AG20443 (cell line): Measurements from ENCODE around the gene POLL.

Source experiments
- DNase-seq: peaks from one replicate; pipeline ENCODE4 v3.0.0; 2012; ENCODE audit warnings: low spot score, mixed read lengths

The POLL gene

DNA sequence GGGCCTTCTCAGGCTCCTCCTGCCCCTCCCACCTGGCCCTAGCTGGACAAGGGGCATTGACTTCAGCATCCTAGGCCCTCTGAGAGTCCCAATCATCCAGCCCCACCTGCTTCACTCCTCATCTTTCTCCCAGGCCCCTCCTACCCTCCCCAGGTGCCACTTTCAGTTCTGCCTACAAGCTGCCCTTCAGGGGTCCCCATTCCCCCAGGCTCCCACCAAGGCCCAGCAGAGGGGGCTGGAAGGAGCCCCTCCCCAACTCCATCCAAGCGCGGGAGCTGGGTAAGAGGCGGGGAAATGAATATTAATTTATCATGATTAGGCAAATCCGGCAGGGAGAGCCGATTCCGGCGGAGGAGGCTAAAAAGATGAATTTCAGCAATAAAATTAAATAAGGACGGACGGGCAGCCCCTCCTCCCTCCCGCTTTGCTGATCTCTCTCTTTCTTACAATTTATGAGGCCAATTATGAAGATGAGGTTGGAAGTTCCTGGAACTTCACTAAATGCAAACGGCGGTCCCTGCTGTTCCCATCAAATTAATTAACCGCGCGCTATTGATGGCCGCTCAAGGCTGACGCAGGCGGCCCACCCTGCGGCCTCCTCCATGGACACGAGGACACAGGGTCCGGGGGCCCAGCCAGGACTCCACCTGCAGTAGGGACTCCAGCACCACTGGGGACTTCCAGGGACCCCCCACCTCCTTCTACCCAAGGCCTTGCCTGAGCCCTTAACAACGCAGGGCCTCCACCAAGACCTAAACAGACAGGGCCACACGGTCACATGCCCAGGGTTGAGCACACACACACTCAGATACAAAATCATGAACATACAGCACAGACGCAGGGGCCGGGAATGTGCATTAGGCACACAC, 13.9 kb downstream of the POLL start:
- no peak for DNase-seq

DNA sequence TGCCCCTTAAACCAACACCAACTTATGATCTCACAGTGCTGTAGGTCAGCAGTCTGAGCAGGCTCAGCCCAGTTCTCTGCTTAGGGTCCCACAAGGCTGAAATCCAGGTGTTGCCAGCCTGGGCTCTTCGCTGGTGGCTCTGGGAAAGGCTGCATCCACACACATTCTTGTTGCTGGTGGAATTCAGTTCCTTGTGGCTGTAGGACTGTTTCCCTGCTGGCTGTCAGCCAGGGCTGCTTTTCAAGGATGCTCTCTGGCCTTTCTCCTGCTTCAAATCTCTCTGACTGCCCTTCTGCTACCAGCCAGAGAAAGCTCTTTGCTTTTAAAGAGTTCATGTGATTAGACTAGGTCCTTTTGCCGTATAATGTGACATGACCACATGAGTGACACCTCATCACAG, 15.3 kb downstream of the POLL start:
- no peak for DNase-seq

DNA sequence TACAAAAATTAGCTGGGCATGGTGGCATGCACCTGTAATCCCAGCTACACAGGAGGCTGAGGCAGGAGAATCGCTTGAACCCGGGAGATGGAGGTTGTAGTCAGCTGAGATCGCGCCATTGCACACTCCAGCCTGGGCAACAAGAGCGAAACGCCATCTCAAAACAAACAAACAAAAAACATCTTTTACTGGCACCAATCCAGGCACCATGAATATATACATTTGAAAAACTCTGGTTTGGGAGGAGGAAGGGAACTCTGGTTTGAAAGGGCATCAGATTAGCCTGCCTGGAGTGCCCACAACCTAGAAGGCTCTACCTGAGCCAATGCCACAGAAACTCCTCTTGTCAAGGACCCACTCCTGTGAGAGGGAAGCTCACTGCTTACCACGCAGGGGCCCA, 15.9 kb downstream of the POLL start:
- no peak for DNase-seq

- no peak for DNase-seq
These were observed 16.7 kb downstream of the POLL start for GRCh38 chr10:101571271-101571925.

DNA sequence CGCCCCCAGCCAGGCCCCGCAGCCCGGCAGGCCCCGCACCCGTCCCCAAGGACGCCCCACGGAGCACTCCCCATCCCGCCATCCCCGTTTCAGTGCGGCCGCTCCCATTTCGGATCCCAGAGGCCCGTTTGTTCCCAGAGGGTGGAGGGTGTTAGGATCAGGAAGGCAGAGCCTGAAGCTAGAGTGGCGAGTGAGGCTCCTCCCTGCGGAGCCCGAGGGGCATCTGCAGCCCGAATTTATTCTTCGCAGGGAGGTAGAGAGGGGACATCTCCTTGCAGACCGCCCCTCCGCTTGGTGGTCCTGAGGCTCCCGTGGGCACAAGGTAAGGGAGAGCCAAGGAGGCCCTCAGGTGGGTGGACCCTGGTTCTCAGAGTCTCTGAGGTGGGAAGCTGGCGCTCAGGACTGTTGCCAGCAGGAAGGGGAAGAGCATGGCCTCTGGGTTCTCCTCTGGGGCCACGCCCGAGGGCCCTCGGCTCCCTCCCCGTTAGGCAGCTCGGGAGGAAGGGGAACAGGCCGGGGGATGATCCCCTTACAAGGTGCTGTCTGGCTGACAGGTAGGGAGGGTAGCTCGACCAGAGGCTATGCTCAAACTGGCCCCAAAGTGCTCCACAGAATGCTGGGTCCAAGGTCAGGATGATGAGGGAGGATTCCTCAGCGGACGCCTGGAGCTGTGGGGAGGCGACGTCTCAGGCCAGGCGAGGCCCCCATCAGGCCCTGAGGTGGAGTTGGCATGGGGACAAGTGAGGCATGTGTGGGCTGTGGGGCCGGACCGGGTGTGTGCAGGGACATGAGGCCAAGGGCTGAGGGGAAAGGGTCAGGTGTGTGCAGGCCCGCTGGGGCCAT, 17.4 kb downstream of the POLL start:
- DNase-seq = peak; percentile 48

- peak; percentile 95 for DNase-seq
These were observed 18.2 kb downstream of the POLL start for GRCh38 chr10:101569622-101570427.

GRCh38 chr10:101569323-101569621, 18.8 kb downstream of the POLL start:
- no peak for DNase-seq

- DNase-seq = no peak
These were observed 19.9 kb downstream of the POLL start for GRCh38 chr10:101568054-101568745.

DNA sequence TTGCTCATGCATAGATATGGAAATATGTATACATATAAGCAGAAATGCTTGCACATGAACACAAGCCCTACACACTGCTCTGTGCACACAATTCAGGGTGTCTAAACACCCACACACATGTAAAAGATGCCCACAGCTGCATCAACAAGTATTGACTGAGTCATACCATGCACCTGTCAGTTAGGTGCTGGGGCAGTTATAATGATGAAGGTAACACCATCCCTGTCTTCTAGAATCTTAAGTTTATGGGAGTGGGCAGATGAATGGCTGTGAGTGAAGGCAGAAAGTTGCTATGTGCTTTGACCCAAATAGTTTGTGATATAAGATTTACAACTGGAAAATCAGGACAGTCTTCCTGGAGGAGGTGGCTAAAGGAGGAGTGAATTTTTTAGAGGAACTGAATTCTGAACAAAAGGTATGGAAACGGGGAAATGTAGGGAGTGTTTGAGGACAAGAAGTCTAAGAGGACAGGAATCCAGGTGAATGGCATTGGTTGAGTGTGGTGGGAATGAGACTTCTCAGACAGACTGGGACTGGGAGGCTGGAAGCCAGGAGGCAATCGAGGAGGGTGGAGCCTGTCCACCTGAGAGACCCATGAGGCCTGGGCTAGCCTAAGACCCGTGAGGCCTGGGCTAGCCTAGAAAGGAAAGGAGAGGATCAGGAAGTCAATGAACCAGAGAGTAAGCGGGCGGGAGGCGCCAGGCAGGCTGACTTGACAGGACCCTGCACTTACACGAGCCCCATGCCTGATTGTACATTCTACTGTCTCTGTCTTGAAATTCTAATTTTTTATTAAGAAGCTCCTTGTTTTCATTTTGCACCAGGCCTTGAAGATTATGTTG, 20.7 kb downstream of the POLL start:
- DNase-seq = no peak

DNA sequence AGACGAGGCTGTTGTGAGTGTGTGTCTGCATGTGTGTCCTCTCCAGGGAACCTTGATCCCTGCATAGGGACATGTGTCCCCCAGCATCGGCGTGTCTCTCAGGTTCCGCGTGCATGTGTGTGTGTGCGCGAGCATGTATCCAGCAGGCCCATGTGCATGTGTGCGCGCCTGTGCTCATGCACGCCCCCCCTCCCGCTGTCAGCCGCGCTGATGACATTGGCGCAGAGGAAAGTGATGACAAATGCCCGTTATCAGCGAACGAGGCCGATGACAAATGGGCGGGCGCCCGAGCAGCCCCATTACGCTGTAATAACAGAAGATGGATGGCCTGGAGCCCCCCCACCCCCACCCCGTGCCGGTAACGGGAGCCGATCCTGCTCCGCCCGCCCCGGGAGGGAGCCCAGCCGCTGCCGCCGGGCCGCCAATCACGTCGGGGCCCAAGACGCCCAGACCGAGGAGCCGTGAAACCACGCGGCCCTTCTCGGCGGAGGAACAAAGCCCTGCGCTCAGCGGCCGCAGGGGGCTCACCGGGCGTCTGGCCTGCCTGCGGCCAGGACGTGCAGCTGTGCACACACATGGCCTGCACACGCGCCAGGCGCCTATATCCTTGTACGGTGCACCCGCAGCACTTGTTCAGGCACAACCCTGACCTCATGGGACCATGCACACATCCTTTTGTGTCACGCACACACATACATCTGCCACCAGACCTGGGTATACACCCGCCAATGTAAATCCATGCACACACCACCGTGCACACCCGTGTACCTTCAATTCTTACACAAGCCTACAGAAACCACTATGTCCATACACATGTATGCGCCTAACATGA, 21.5 kb downstream of the POLL start:
- peak; percentile 48 for DNase-seq

DNA sequence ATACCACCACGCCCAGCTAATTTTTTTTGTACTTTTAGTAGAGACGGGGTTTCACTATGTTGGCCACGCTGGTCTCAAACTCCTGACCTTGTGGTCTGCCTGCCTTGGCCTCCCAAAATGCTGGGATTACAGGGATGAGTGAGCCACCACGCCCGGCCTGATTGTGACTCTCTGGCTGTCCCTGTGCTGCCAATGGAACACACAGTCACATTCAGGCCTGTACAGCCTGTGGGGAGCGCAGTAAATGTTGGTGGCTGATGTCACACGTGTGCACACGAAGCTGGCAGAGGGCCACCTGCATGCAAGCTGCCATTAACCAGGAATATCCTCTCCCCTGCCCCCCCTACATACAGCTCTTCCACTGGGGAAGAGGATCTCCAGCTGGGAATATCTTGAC, 22.1 kb downstream of the POLL start:
- no peak for DNase-seq

DNA sequence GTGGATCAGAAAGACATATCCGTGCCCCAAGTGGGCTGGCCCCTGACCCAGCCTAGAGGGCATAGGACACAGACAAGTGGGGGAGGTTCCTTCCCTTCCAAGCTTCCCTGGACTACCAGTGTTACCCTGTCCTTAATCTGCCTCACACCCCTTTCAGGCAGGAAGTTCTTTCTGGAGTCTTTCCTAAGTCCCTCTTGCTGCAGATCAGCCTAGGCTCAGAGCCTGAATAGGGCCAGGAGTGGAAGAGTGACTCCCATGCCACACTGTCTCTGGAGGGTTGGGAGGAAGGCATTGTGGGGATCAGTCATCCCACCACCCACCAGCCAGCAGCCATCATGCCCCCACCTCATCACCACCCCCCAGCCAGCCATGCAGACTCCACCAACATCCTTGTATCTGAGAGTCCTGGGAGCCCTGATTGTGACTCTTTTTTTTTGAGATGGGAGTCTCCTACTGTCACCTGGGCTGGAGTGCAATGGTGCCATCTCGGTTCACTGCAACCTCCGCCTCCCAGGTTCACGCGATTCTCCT, 22.6 kb downstream of the POLL start:
- DNase-seq = no peak

DNA sequence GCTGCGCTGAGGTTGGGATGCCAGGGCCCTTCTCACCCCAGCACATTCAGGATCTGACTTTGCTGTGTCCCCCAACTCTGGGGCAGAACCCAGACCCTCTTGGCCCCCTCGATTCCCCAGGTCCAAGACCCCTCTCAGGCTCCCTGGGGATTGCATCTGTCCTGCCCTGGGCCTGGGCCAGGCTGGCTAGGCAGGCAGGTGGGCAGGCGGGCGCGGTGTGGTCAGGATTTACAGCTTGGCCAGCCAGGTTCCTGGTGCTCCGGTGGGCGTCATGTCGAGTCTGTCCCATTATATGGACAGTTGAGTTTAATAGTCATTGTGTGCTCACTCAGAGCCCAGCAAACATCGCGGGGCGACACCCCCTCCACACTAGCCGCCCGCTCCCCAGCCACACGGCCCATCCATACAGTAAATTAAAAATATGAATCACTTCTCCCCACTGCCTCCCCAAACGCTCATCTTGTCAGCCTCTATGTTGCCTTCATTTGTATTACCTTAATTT, 23.5 kb downstream of the POLL start:
- DNase-seq = no peak

DNA sequence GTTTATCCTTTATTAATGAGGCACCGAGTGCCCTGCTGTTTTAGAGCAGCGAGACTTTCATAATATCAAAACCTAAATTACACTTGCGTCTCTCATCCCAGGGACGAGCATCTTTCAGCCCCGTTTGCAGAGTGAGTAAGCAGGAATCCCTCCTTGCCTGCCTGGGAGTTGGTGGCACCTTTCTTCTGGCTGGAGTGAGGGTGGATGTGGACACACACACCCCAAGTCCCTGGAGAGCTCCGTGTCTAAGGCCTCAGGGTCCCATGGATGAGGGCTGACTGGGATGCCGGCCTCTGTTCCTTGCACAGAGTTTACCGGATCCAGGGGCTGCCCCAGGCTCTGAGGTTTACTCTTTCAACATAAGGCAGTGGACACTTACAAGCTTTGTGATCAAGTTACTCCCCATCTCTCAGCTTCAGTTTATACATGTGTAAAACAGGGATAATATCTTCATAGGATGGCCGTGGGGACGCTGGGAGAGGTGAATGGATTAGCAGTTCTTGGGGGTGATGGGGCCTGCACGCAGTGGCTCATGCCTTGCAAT, 24.5 kb downstream of the POLL start:
- DNase-seq = no peak

DNA sequence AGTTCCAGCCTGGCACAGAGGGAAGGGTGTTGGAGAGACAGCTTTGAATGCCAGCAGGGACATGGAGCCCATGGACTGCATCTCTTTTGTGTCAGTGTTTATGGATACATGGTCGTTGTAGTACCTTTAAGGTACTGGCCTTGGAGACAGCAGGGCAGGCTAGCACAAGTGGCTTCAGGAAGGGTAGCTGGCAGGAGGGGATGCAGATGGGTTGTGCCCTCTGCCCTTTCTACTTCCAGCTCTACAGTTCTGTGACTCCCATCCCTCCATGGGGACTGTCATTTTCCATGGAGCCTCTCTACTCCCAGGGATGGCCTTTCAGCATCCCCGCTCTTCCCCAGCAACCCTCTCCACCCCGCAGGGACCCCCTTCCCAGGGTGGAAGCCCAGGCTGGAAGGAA, 25.1 kb downstream of the POLL start:
- DNase-seq = no peak

- no peak for DNase-seq
These were observed 25.8 kb downstream of the POLL start for GRCh38 chr10:101562231-101562630.

GRCh38 chr10:101561068-101561915, 26.8 kb downstream of the POLL start:
- no peak for DNase-seq
